Urothelium cell line (cell line): Measurements from ENCODE around the gene PHOX2A.
A peak's percentile ranks its signal among the peaks of the same experiment; 100 is the strongest.
"Not testable (repeated sequence)": the region's sequence is repeated elsewhere in the genome, so short reads cannot be mapped to it uniquely, and the experiment has no call there.

ENCODE experiments used
- DNase-seq: peaks from one replicate; pipeline ENCODE4 v3.0.0; 2011; ENCODE audit warnings: low spot score, mixed read lengths
- FAIRE-seq: peaks from 2 replicates; lab custom pipeline; 2011; peaks lifted over from hg19 to GRCh38; lab: Jason Lieb, UNC

The PHOX2A gene

GRCh38 chr11:72244060-72244360, at the start of gene PHOX2A:
PHOX2A (minus strand) TSS chr11:72244176; CDS start chr11:72244004, 172 bp downstream.
- DNase-seq (no peak), FAIRE-seq (no peak)

GRCh38 chr11:72293391-72293790, 49.4 kb upstream of the PHOX2A start:
- FAIRE-seq (no peak), DNase-seq (no peak)

- FAIRE-seq (no peak), DNase-seq (no peak)
Observed at GRCh38 chr11:72292106-72292785, 48.3 kb upstream of the PHOX2A start.

- not testable (repeated sequence) for FAIRE-seq, DNase-seq
Observed at GRCh38 chr11:72290741-72291140, 46.8 kb upstream of the PHOX2A start.

GRCh38 chr11:72287293-72287692, 43.3 kb upstream of the PHOX2A start:
- FAIRE-seq (no peak), DNase-seq (no peak)

- FAIRE-seq = no peak
- no peak for DNase-seq
Observed at GRCh38 chr11:72283947-72284346, 40.0 kb upstream of the PHOX2A start.

- DNase-seq = no peak
- no peak for FAIRE-seq
Observed at GRCh38 chr11:72280726-72281315, 36.8 kb upstream of the PHOX2A start.

GRCh38 chr11:72280037-72280436, 36.1 kb upstream of the PHOX2A start:
- no peak for FAIRE-seq

GRCh38 chr11:72278905-72279304, 34.9 kb upstream of the PHOX2A start:
- no peak for DNase-seq
- no peak for FAIRE-seq

More at GRCh38 chr11:72280037-72280436, 36.1 kb upstream of the PHOX2A start:
- DNase-seq = no peak

GRCh38 chr11:72274435-72274834, 30.5 kb upstream of the PHOX2A start:
- FAIRE-seq = no peak
- no peak for DNase-seq

- FAIRE-seq (no peak), DNase-seq (no peak)
Observed at GRCh38 chr11:72271980-72272379, 28.0 kb upstream of the PHOX2A start.

- FAIRE-seq (no peak), DNase-seq (no peak)
Observed at GRCh38 chr11:72267956-72268617, 24.1 kb upstream of the PHOX2A start.

GRCh38 chr11:72266960-72267359, 23.0 kb upstream of the PHOX2A start:
- FAIRE-seq, DNase-seq: not testable (repeated sequence)

GRCh38 chr11:72265951-72266350, 22.0 kb upstream of the PHOX2A start:
- DNase-seq (no peak), FAIRE-seq (no peak)

GRCh38 chr11:72263361-72263760, 19.4 kb upstream of the PHOX2A start:
- FAIRE-seq = no peak

GRCh38 chr11:72260574-72260973, 16.6 kb upstream of the PHOX2A start:
- FAIRE-seq = no peak

More at GRCh38 chr11:72263361-72263760, 19.4 kb upstream of the PHOX2A start:
- DNase-seq = peak; percentile 42

GRCh38 chr11:72259490-72259889, 15.5 kb upstream of the PHOX2A start:
- DNase-seq (no peak), FAIRE-seq (no peak)

More at GRCh38 chr11:72260574-72260973, 16.6 kb upstream of the PHOX2A start:
- no peak for DNase-seq

GRCh38 chr11:72257570-72257969, 13.6 kb upstream of the PHOX2A start:
- FAIRE-seq = no peak
- DNase-seq = no peak

GRCh38 chr11:72254299-72254993, 10.5 kb upstream of the PHOX2A start:
- FAIRE-seq (no peak), DNase-seq (no peak)

GRCh38 chr11:72253392-72253791, 9.4 kb upstream of the PHOX2A start:
- no peak for FAIRE-seq
- no peak for DNase-seq

GRCh38 chr11:72251614-72252013, 7.6 kb upstream of the PHOX2A start:
- DNase-seq (no peak), FAIRE-seq (no peak)
